Uterus (tissue), 2 donors: ENCODE data around the gene FBXO39.

Experiments
- POLR2A ChIP-seq, 2 donors: fragments of 450-650 bp; IDR thresholded peaks; one replicate each; pipeline ENCODE4 v1.6.1; 2016; ENCODE audit warnings: antibody characterized with exemption in 2 of 2, mild to moderate bottlenecking in 1 of 2, moderate library complexity in 1 of 2
- TF ChIP-seq, protein P1 (sequence below), 4 experiments: fragments of 200-600 bp in 2 of 4; fragments of 450-650 bp in 2 of 4; sonication (generic) in 2 of 4; IDR thresholded peaks; one replicate each; pipeline ENCODE4 v1.5.1; 2016 to 2019; ENCODE audit warnings: antibody characterized with exemption in 4 of 4, mild to moderate bottlenecking in 2 of 4, moderate library complexity in 1 of 4

DNA sequence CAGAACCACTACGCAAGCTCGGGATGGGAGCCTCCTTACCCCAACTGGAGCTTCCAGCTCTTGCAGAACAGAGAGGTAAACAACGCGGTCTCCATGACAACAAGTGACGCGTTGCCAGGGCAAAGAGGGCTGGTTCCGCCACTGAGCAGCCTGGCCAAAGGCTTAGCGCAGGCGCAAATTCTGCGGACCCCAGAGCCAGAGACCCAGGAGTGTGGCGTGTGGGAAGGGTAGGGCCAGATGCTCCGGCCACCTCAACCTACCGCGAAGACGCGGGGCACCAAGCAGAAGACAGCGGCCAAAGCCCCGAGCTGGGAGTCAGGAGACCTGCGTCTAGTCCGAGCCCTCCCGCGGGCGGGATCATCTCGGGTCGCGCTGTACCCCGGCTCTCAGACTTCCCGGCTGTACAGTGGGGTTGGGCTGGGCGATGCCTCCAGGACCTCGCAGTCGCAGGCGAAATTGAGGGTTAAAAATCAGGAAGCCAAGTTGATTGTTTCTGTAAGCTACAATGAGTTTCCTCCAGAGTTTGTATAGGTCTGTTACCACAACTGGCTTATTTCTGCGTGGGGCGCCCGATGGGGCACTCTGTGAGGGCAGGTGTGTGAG lies 55.7 kb downstream of the FBXO39 start, which contains the start of gene TEKT1:
- TF ChIP-seq, protein P1, sequence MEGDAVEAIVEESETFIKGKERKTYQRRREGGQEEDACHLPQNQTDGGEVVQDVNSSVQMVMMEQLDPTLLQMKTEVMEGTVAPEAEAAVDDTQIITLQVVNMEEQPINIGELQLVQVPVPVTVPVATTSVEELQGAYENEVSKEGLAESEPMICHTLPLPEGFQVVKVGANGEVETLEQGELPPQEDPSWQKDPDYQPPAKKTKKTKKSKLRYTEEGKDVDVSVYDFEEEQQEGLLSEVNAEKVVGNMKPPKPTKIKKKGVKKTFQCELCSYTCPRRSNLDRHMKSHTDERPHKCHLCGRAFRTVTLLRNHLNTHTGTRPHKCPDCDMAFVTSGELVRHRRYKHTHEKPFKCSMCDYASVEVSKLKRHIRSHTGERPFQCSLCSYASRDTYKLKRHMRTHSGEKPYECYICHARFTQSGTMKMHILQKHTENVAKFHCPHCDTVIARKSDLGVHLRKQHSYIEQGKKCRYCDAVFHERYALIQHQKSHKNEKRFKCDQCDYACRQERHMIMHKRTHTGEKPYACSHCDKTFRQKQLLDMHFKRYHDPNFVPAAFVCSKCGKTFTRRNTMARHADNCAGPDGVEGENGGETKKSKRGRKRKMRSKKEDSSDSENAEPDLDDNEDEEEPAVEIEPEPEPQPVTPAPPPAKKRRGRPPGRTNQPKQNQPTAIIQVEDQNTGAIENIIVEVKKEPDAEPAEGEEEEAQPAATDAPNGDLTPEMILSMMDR (IDR thresholded peaks at IDR 0.05): no peak
- no peak for TF ChIP-seq POLR2A (IDR thresholded peaks at IDR 0.05)
